Measurements from ENCODE around the gene RPL29. TPM values are rescaled to one million over a fixed set of nuclear protein-coding genes. Genes with fewer than 3 reads are reported as not detected.

The RPL29 gene
- total and polyA plus RNA-seq, 2 donors (not counting 3 experiments of a cell fraction or from before 2014, with no cell fraction given): 1,236 to 2,177 TPM

DNA sequence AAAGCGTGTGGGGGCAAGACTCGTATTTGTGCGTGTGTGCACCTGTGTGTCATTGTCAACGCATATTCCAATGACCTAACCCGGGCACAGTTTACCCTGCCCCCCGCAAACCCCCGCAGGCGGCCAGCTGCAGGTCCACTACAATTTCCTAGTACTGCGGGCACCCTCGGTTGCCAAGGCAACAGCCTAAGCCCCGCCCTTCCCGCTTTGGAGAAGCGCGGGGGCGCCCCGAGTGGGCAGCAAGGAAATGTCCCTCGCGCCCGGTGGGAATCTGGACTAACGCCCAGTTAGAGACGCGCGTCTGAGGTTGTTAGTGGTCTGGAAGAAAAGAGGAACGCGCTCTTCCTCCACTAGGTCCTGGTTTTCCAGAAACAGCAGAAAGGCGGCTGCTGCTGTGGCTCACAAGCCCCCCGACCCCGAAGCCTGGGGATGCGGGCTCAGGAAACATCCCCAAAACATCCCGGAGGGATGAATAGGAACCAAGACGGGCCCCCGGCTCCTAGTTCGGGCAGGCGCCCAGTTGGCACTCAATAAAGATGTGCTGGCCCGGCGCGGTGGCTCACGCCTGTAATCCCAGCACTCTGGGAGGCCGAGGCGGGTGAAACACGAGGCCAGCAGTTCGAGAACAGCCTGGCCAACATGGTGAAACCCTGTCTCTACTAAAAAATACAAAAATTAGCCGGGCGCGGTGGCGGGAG is 19.7 kb downstream of the RPL29 start:
- Histone ChIP-seq H3K9me3 (replicated peaks; ENCODE audit: control insufficient read depth, insufficient read depth, low read length) (no peaks in the 10 kb centered on the region), H3K27me3 (ENCODE audit: control insufficient read depth in 2 of 2, insufficient read depth in 2 of 2, low read length in 2 of 2) (no peaks in the 10 kb centered on the region), H3K4me2 (ENCODE audit: insufficient read depth, low read length) (peak overlapping the region; percentile 67), H3K4me3 (replicated peaks in 1 of 3; ENCODE audit: insufficient read depth in 1 of 3, low read depth in 1 of 3, low read length in 3 of 3) (peak overlapping the region in 2 of 3 experiments; percentile 47 to 53), H3K9me1 (replicated peaks; ENCODE audit: control insufficient read depth, extremely low read depth, insufficient read depth, low read length) (no peaks in the 10 kb centered on the region), H3K36me3 (ENCODE audit: control insufficient read depth in 2 of 2, extremely low read depth in 1 of 2, insufficient read depth in 2 of 2, low read length in 2 of 2) (no peaks in the 10 kb centered on the region), H3K9ac (replicated peaks; ENCODE audit: extremely low read depth, insufficient read depth, low read length) (no peak overlapping the region), H3K4me1 (ENCODE audit: control insufficient read depth, extremely low read depth, insufficient read depth, low read length) (peaks cover 22% of the 10 kb centered on the region), H3K79me2 (ENCODE audit: control insufficient read depth, insufficient read depth, low read length) (no peaks in the 10 kb centered on the region), H3K27ac (ENCODE audit: insufficient read depth, low read depth, low read length) (no peak overlapping the region), H2AFZ (ENCODE audit: low read depth, low read length) (no peak overlapping the region), H4K20me1 (replicated peaks; ENCODE audit: control insufficient read depth, extremely low read depth, insufficient read depth, low read length) (no peaks in the 10 kb centered on the region)
- ChIA-PET CTCF (interaction anchor here (1.1 to 3.3 kb wide), 3 partner anchors 11 to 34 kb away, joined by 3 to 46 read pairs (median 3); partner anchors contain the start of genes PARP3, RPL29 and RRP9), POLR2A (no interaction called here)
- dilution Hi-C loops (cut with MboI; ENCODE audit: extremely low pct_ligation_motif_present, low sequenced_read_pairs): no loop called here
- DNase-seq (ENCODE audit: low read depth, low spot score): peak; percentile 65
- intact Hi-C loops (cut with micrococcal nuclease): loop anchor here (1.0 kb wide), 1 partner anchor 7 kb away; the partner anchor contains the start of gene ACY1
- no TSS peak for BruUV-seq (replicated peaks)
- FAIRE-seq: peak; percentile 70
- TF ChIP-seq, protein P1, sequence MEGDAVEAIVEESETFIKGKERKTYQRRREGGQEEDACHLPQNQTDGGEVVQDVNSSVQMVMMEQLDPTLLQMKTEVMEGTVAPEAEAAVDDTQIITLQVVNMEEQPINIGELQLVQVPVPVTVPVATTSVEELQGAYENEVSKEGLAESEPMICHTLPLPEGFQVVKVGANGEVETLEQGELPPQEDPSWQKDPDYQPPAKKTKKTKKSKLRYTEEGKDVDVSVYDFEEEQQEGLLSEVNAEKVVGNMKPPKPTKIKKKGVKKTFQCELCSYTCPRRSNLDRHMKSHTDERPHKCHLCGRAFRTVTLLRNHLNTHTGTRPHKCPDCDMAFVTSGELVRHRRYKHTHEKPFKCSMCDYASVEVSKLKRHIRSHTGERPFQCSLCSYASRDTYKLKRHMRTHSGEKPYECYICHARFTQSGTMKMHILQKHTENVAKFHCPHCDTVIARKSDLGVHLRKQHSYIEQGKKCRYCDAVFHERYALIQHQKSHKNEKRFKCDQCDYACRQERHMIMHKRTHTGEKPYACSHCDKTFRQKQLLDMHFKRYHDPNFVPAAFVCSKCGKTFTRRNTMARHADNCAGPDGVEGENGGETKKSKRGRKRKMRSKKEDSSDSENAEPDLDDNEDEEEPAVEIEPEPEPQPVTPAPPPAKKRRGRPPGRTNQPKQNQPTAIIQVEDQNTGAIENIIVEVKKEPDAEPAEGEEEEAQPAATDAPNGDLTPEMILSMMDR (IDR thresholded peaks at IDR 0.05; ENCODE audit: extremely low read depth in 1 of 2, insufficient read depth in 1 of 2, low read depth in 1 of 2, low read length in 2 of 2): peak in 1 of 2 donors; percentile 36
- TF ChIP-seq FOS (IDR thresholded peaks at IDR 0.05; ENCODE audit: borderline replicate concordance, insufficient read depth, low read length): no peak

Data from endothelial cell of umbilical vein (primary cell).